HUES6 (cell line): ENCODE results near the gene AOAH.

ENCODE experiments used
- H3K27ac ChIP-seq: 2 replicates; pipeline ENCODE4 v1.7.0; 2013; ENCODE audit warnings: low read depth, mild to moderate bottlenecking, low read length, inconsistent platforms
- H3K27me3 ChIP-seq: 2 replicates; pipeline ENCODE4 v1.6.1; 2013; ENCODE audit warnings: low read length; ENCODE audit not compliant: control insufficient read depth, insufficient read depth
- H3K36me3 ChIP-seq: 2 replicates; pipeline ENCODE4 v1.6.1; 2013; ENCODE audit warnings: low read length; ENCODE audit not compliant: control insufficient read depth, insufficient read depth
- H3K4me1 ChIP-seq: 2 replicates; pipeline ENCODE4 v1.6.1; 2013; ENCODE audit warnings: low read length; ENCODE audit not compliant: control insufficient read depth, insufficient read depth
- H3K4me3 ChIP-seq: 2 replicates; pipeline ENCODE4 v1.5.1; 2013; ENCODE audit warnings: low read depth, low read length
- H3K9ac ChIP-seq: one replicate; pipeline ENCODE4 v1.6.1; 2013; ENCODE audit warnings: mild to moderate bottlenecking, low read length
- H3K9me3 ChIP-seq: 2 replicates; pipeline ENCODE4 v1.6.1; 2013; ENCODE audit warnings: low read depth, low read length; ENCODE audit not compliant: control insufficient read depth, insufficient read depth

The AOAH gene

GRCh38 chr7:36644625-36645422, 79.5 kb downstream of the AOAH start:
- Histone ChIP-seq H3K36me3 (no peaks in the 10 kb centered on the region), H3K9ac (peak overlapping the region; percentile 23), H3K27me3 (no peaks in the 10 kb centered on the region), H3K27ac (no peak overlapping the region), H3K4me3 (no peak overlapping the region), H3K4me1 (peaks cover 8% of the 10 kb centered on the region), H3K9me3 (no peaks in the 10 kb centered on the region)

GRCh38 chr7:36642414-36642813, 81.9 kb downstream of the AOAH start:
- Histone ChIP-seq H3K27ac (no peak overlapping the region), H3K36me3 (no peaks in the 10 kb centered on the region), H3K27me3 (no peaks in the 10 kb centered on the region), H3K9me3 (no peaks in the 10 kb centered on the region), H3K4me3 (no peak overlapping the region), H3K9ac (no peak overlapping the region), H3K4me1 (peaks cover 12% of the 10 kb centered on the region)

GRCh38 chr7:36642010-36642409, 82.3 kb downstream of the AOAH start:
- H3K27ac ChIP-seq, result no peak overlapping the region
- no peak overlapping the region for H3K4me3 ChIP-seq
- H3K4me1 ChIP-seq, result peaks cover 14% of the 10 kb centered on the region
- no peaks in the 10 kb centered on the region for H3K36me3 ChIP-seq
- H3K9ac ChIP-seq, result no peak overlapping the region
- H3K9me3 ChIP-seq, result no peaks in the 10 kb centered on the region
- H3K27me3 ChIP-seq, result no peaks in the 10 kb centered on the region

DNA sequence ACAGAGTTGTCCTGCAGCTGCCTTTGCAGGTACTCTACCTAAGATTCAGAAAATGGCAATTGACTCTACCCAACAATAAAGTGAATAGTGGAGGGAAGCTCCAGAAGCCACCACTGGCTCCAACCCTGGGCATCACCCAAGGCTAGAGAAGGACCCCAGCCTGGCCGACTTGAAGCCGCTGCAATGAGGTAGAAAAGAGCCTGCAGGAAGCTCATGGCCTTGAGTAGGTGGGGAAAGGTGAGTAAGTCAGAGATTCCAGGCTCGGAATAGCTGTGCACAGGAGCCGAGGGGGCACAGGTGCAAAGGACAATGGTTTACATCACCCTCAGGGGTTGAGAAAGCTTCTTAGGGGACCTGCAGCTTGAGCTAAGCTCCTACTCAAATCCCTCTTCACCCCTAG, 83.6 kb downstream of the AOAH start:
- H3K9ac ChIP-seq, result no peak overlapping the region
- H3K4me1 ChIP-seq, result peaks cover 14% of the 10 kb centered on the region
- no peak overlapping the region for H3K4me3 ChIP-seq
- no peaks in the 10 kb centered on the region for H3K27me3 ChIP-seq
- no peak overlapping the region for H3K27ac ChIP-seq
- H3K9me3 ChIP-seq, result no peaks in the 10 kb centered on the region
- no peaks in the 10 kb centered on the region for H3K36me3 ChIP-seq

DNA sequence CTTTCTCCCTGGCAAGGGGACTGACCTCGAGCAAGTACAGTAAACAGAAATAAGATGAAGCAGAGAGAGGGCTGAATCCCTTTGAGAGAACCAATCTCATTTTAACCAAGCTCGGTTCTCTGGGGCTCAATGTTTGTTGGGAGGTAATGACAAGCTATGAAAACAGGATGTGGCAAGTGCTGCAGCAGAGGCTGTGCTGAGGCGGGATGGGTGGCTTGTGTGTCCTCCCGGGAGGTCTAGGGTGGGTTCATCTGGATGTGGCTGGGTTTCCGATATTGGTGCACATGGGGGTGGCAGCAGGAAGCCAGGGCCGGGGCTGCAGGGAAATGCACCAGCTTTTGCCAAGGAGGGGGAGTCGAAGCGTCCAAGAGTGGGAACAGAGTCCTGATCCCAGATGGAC, 84.5 kb downstream of the AOAH start:
- no peak overlapping the region for H3K27ac ChIP-seq

DNA sequence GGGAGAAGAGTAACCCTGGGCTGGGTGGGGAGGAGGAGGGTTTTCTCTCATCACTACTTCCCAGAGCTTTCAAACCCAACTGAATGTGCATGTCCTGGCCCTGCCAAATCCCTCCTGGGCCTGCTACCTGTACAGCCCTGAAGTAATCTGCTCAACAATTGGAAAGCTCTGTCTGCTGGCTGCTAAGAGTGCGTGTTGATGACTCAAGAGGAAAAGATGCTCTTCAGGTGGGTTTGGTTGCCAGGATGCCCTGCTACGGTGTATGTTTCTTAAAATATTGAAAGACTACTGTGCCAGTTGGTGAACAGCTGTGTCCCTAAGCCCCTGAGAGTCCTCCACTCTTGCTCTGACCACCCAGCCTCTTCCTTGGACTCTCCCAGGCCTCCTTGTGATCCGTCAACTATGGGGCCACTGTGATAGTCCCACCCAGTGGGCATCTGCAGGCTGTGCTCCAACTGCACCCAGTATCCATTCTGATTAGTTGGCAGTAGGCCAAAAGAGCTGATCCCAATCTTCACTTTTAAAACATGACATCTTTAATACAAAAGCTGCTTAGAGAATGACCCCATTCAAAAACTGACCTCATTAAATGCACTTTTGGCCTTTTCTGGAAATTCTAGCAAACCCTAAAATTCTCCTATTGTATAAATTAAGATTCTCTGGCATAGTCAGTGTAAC, 85.6 kb downstream of the AOAH start:
- no peak overlapping the region for H3K9ac ChIP-seq
- H3K36me3 ChIP-seq, result no peaks in the 10 kb centered on the region

More for the DNA sequence above, 84.5 kb downstream of the AOAH start:
- Histone ChIP-seq H3K36me3 (no peaks in the 10 kb centered on the region), H3K4me1 (peaks cover 7% of the 10 kb centered on the region; the same call in 1 of the 2 replicates), H3K27me3 (no peaks in the 10 kb centered on the region), H3K9me3 (no peaks in the 10 kb centered on the region), H3K9ac (no peak overlapping the region), H3K4me3 (no peak overlapping the region)

GRCh38 chr7:36638140-36638539, 86.2 kb downstream of the AOAH start:
- no peak overlapping the region for H3K9ac ChIP-seq
- no peak overlapping the region for H3K4me3 ChIP-seq
- no peaks in the 10 kb centered on the region for H3K9me3 ChIP-seq
- H3K36me3 ChIP-seq, result no peaks in the 10 kb centered on the region
- no peaks in the 10 kb centered on the region for H3K27me3 ChIP-seq
- peaks cover 16% of the 10 kb centered on the region for H3K4me1 ChIP-seq
- H3K27ac ChIP-seq, result no peak overlapping the region

More for the DNA sequence above, 85.6 kb downstream of the AOAH start:
- no peak overlapping the region for H3K27ac ChIP-seq
- H3K9me3 ChIP-seq, result no peaks in the 10 kb centered on the region
- no peaks in the 10 kb centered on the region for H3K27me3 ChIP-seq
- no peak overlapping the region for H3K4me3 ChIP-seq
- peaks cover 10% of the 10 kb centered on the region for H3K4me1 ChIP-seq

GRCh38 chr7:36637417-36637816, 86.9 kb downstream of the AOAH start:
- Histone ChIP-seq H3K4me1 (peaks cover 23% of the 10 kb centered on the region), H3K9ac (no peak overlapping the region), H3K9me3 (no peaks in the 10 kb centered on the region), H3K27ac (no peak overlapping the region), H3K27me3 (no peaks in the 10 kb centered on the region), H3K36me3 (no peaks in the 10 kb centered on the region), H3K4me3 (no peak overlapping the region)

DNA sequence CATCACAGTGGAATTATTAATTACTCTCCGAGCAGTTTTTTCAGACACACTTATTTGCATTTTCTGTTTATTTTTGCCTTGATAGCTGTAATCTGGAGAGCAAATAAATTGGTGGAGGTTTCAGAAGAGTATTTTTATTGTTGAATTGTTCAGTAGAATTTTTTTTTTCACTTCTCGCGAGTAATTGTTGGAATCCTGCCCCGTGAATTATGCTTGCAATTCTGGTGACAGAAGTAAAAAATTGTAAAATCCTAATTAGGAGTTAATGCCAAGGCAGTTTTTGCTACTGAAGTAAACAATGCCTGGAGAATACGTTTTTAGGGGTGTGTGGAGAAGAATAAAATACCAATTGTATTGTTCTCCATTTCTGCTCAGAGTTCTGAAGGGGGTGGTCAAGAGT, 88.2 kb downstream of the AOAH start:
- no peaks in the 10 kb centered on the region for H3K9me3 ChIP-seq
- no peak overlapping the region for H3K9ac ChIP-seq
- no peak overlapping the region for H3K27ac ChIP-seq
- no peak overlapping the region for H3K4me3 ChIP-seq
- H3K36me3 ChIP-seq, result no peaks in the 10 kb centered on the region
- no peaks in the 10 kb centered on the region for H3K27me3 ChIP-seq
- peaks cover 29% of the 10 kb centered on the region for H3K4me1 ChIP-seq

DNA sequence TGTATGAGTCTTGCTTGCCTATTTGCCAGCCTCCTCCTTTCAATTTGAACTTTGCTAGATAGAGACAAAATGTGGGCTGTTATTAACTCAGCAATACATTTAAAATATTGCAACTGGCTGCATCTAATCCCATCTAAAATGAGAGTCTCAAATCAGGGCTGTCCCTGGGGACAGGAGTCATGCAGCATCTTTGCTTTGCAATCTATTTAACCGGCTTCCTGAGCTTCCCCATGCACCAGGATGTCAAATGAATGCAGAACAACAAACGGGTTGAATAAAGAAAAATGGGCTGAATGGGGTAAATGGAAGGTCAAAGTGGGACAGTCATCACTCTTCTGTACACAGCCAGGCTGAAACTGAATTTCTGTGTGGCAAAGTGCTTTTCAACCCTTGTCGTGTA, 89.2 kb downstream of the AOAH start:
- H3K36me3 ChIP-seq, result no peaks in the 10 kb centered on the region
- H3K4me3 ChIP-seq, result no peak overlapping the region
- no peaks in the 10 kb centered on the region for H3K9me3 ChIP-seq
- H3K4me1 ChIP-seq, result peaks cover 29% of the 10 kb centered on the region
- no peak overlapping the region for H3K9ac ChIP-seq
- H3K27ac ChIP-seq, result no peak overlapping the region
- no peaks in the 10 kb centered on the region for H3K27me3 ChIP-seq

- Histone ChIP-seq H3K4me1 (peaks cover 29% of the 10 kb centered on the region), H3K9me3 (no peaks in the 10 kb centered on the region), H3K4me3 (no peak overlapping the region), H3K27me3 (no peaks in the 10 kb centered on the region), H3K36me3 (no peaks in the 10 kb centered on the region), H3K27ac (no peak overlapping the region; the same call in 1 of the 2 replicates), H3K9ac (peak overlapping the region; percentile 21)
Observed at GRCh38 chr7:36633377-36633776, 90.9 kb downstream of the AOAH start.
